Natural killer cell (primary cell): ENCODE results near the gene AFM. TPM values are rescaled to one million over a fixed set of nuclear protein-coding genes. Genes with fewer than 3 reads are reported as not detected.
"Not testable (repeated sequence)": the region's sequence is repeated elsewhere in the genome, so short reads cannot be mapped to it uniquely, and the experiment has no call there.

Experiments used
- ATAC-seq, 3 donors: fragments of 150-1000 bp in 2 of 3; fragments of 200-7000 bp in 1 of 3; cut with Tn5 transposase; 1 replicate in 1 of 3; 2 replicates in 2 of 3; pipeline ENCODE4 v1.10.0; 2021; ENCODE audit warnings: mild to moderate bottlenecking in 2 of 3, moderate library complexity in 2 of 3
- DNase-seq, 2 donors: peaks; one replicate each; pipeline versions ENCODE4 v3.0.0 to v3.0.0-alpha.2; 2013 to 2021; ENCODE audit warnings: mixed read lengths in 1 of 2
- H3K27ac ChIP-seq: one replicate; pipeline ENCODE4 v1.5.1; 2013; ENCODE audit warnings: mild to moderate bottlenecking, low read length
- H3K27me3 ChIP-seq: one replicate; pipeline ENCODE4 v1.6.1; 2013; ENCODE audit warnings: low read length; ENCODE audit not compliant: control insufficient read depth, insufficient read depth
- H3K36me3 ChIP-seq: one replicate; pipeline ENCODE4 v1.6.1; 2013; ENCODE audit warnings: low read length; ENCODE audit not compliant: control insufficient read depth, insufficient read depth
- H3K4me1 ChIP-seq: one replicate; pipeline ENCODE4 v1.6.1; 2013; ENCODE audit warnings: low read length; ENCODE audit not compliant: control insufficient read depth, insufficient read depth
- H3K4me3 ChIP-seq: one replicate; pipeline ENCODE4 v1.5.1; 2013; ENCODE audit warnings: low read length
- H3K9me3 ChIP-seq: one replicate; pipeline ENCODE4 v1.6.1; 2013; ENCODE audit warnings: low read length; ENCODE audit not compliant: control insufficient read depth, insufficient read depth
- H3K27ac Mint-ChIP-seq, 2 donors: one replicate each; pipeline ENCODE4 v1.8.0; 2022; ENCODE audit warnings: mild to moderate bottlenecking in 2 of 2, mixed read lengths in 2 of 2, moderate library complexity in 1 of 2
- H3K27me3 Mint-ChIP-seq, 2 donors: one replicate each; pipeline ENCODE4 v1.8.0; 2022; ENCODE audit warnings: low read depth in 2 of 2, mixed read lengths in 2 of 2
- H3K36me3 Mint-ChIP-seq: one replicate; pipeline ENCODE4 v1.8.0; 2022; ENCODE audit warnings: mixed read lengths
- H3K4me1 Mint-ChIP-seq, 2 donors: one replicate each; pipeline ENCODE4 v1.8.0; 2022; ENCODE audit warnings: mixed read lengths in 2 of 2
- H3K4me3 Mint-ChIP-seq: one replicate; pipeline ENCODE4 v1.8.0; 2022; ENCODE audit warnings: mild to moderate bottlenecking, moderate library complexity, mixed read lengths
- H3K9me3 Mint-ChIP-seq, 2 donors: one replicate each; pipeline ENCODE4 v1.8.0; 2022; ENCODE audit warnings: mixed read lengths in 2 of 2
- WGBS: methylation state at CpG from one replicate; pipeline ENCODE4 v1.1.7; 2013; ENCODE audit warnings: missing lambda C conversion rate; ENCODE audit not compliant: insufficient coverage; 5-methylcytosine and 5-hydroxymethylcytosine counted together
- intact Hi-C: fragments of 100-400 bp; cut with micrococcal nuclease; formaldehyde crosslinking; loops from one replicate; pipeline ENCODE4 v1.14.2; 2022
- total RNA-seq, 4 donors: library from RNA; stranded (reverse); fragments of 120-200 nt in 1 of 4; gene quantifications; one replicate each; pipeline versions ENCODE4 v1.2.3 to v1.2.4, GENCODE V29; 2013 to 2022
- TF ChIP-seq, protein P1 (sequence below): fragments of 200-600 bp; IDR thresholded peaks from one replicate; pipeline ENCODE4 v1.8.0; 2022; ENCODE audit warnings: antibody characterized with exemption

Gene AFM
- total RNA-seq, 3 donors from 2014 or later (not counting 1 experiment from before 2014, with no cell fraction given): not detected

- no peak overlapping the region for H3K4me3 ChIP-seq
- no peak for DNase-seq
- no peaks in the 10 kb centered on the region for H3K4me1 Mint-ChIP-seq
- no peak overlapping the region for H3K27ac ChIP-seq
- no peaks in the 10 kb centered on the region for H3K4me1 ChIP-seq
- WGBS: 92% methylated on average over 2 of the region's 2 CpGs
- ATAC-seq: no peak
- TF ChIP-seq, protein P1, sequence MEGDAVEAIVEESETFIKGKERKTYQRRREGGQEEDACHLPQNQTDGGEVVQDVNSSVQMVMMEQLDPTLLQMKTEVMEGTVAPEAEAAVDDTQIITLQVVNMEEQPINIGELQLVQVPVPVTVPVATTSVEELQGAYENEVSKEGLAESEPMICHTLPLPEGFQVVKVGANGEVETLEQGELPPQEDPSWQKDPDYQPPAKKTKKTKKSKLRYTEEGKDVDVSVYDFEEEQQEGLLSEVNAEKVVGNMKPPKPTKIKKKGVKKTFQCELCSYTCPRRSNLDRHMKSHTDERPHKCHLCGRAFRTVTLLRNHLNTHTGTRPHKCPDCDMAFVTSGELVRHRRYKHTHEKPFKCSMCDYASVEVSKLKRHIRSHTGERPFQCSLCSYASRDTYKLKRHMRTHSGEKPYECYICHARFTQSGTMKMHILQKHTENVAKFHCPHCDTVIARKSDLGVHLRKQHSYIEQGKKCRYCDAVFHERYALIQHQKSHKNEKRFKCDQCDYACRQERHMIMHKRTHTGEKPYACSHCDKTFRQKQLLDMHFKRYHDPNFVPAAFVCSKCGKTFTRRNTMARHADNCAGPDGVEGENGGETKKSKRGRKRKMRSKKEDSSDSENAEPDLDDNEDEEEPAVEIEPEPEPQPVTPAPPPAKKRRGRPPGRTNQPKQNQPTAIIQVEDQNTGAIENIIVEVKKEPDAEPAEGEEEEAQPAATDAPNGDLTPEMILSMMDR: no peak
- H3K9me3 Mint-ChIP-seq: peaks cover 2 to 6% of the 10 kb centered on the region in 2 donors
- no peak overlapping the region for H3K4me3 Mint-ChIP-seq
- H3K27me3 ChIP-seq: no peaks in the 10 kb centered on the region
- H3K27me3 Mint-ChIP-seq: no peaks in the 10 kb centered on the region
- no peak overlapping the region for H3K27ac Mint-ChIP-seq
- no peaks in the 10 kb centered on the region for H3K9me3 ChIP-seq
- H3K36me3 ChIP-seq: no peaks in the 10 kb centered on the region
- intact Hi-C loops: no loop called here
- no peaks in the 10 kb centered on the region for H3K36me3 Mint-ChIP-seq
Observed at GRCh38 chr4:73544620-73545019, 63.1 kb downstream of the AFM start.

DNA sequence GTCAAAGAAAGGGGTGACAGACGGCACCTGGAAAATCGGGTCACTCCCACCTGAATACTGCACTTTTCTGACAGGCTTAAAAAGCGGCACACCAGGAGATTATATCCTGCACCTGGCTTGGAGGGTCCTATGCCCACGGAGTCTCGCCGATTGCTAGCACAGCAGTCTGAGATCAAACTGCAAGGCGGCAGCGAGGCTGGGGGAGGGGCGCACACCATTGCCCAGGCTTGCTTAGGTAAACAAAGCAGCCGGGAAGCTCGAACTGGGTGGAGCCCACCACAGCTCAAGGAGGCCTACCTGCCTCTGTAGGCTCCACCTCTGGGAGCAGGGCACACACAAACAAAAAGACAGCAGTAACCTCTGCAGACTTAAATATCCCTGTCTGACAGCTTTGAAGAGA, 69.3 kb downstream of the AFM start:
- H3K9me3 Mint-ChIP-seq, H3K27me3 ChIP-seq, H3K27ac ChIP-seq, H3K27me3 Mint-ChIP-seq, H3K9me3 ChIP-seq, DNase-seq, H3K36me3 Mint-ChIP-seq, H3K36me3 ChIP-seq, H3K4me3 Mint-ChIP-seq, intact Hi-C loops, H3K4me3 ChIP-seq, ATAC-seq, H3K4me1 Mint-ChIP-seq, H3K4me1 ChIP-seq, H3K27ac Mint-ChIP-seq: not testable (repeated sequence)
- WGBS: 93% methylated on average over 11 of the region's 11 CpGs

Other genes starting within 250 kb of the AFM start
- 10 to 100 TPM; 51.8 to 70.2 (median 63.0) TPM for gene ANKRD17, start 222.9 kb upstream of the AFM start, total RNA-seq
- gene ALB, start 77.5 kb upstream of the AFM start, total RNA-seq: not detected
- gene AFP, start 45.5 kb upstream of the AFM start, total RNA-seq: not detected
- under 1 TPM in 1 of 3 donors, not detected in 2; 0.08 TPM for gene RASSF6, start 138.7 kb downstream of the AFM start, total RNA-seq